HG03575 (cell line): ENCODE data around the gene DNAJC9.

Experiments
- ATAC-seq: cut with Tn5 transposase; IDR thresholded peaks from one replicate; pipeline ENCODE4 v1.9.1; 2021; ENCODE audit not compliant: unreplicated experiment, insufficient number of reproducible peaks, low FRiP score; ENCODE audit errors: extremely low read depth

DNAJC9 gene

GRCh38 chr10:73206385-73206784 is 40.7 kb downstream of the DNAJC9 start:
- no peak for ATAC-seq

GRCh38 chr10:73205890-73206289 is 41.2 kb downstream of the DNAJC9 start:
- ATAC-seq = no peak

GRCh38 chr10:73205081-73205480 is 42.0 kb downstream of the DNAJC9 start:
- ATAC-seq = no peak
